ENCODE results near the gene BMP7.

The BMP7 gene

DNA sequence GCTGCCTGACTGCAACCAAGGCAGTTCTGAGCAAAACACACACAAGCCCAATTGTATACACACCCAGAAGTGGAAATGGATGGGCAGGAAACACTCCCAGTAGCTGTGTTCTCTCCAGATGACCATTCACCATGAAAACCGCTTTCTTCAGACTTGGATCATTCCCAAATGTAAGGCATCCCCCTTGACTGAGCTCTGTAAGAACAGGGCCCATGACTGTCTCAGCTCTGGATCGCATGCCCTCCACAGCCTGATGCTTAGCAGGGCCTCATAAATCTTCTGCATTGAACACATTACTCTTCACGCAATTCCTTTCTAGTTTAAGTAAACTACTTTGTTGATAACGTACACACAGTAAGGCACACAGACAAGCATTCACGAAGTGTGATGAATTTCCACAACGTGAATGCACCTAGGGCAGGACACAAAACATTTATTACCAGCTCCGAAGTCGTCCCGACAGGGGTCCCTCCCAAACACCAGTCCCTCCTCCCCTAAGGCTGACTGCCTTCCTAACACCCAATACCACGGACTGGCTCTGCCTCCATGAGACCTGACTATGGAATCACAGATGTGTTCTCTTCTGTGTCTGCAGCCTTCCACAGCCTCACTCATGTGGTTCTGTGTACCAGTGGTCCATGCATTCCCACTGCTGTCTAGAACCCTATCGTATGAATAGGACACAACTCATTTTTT is 31.7 kb downstream of the BMP7 start:
- H3K9me3 ChIP-seq (ENCODE audit: insufficient read depth, low read depth, low read length) = no peaks in the 10 kb centered on the region
- H3K36me3 ChIP-seq (ENCODE audit: insufficient read depth, low read length) = no peaks in the 10 kb centered on the region
- H3K9ac ChIP-seq (ENCODE audit: low read depth, low read length, poor library complexity, severe bottlenecking) = no peak overlapping the region
- no peaks in the 10 kb centered on the region for H3F3A ChIP-seq (ENCODE audit: low read depth)
- TF ChIP-seq, protein P1, sequence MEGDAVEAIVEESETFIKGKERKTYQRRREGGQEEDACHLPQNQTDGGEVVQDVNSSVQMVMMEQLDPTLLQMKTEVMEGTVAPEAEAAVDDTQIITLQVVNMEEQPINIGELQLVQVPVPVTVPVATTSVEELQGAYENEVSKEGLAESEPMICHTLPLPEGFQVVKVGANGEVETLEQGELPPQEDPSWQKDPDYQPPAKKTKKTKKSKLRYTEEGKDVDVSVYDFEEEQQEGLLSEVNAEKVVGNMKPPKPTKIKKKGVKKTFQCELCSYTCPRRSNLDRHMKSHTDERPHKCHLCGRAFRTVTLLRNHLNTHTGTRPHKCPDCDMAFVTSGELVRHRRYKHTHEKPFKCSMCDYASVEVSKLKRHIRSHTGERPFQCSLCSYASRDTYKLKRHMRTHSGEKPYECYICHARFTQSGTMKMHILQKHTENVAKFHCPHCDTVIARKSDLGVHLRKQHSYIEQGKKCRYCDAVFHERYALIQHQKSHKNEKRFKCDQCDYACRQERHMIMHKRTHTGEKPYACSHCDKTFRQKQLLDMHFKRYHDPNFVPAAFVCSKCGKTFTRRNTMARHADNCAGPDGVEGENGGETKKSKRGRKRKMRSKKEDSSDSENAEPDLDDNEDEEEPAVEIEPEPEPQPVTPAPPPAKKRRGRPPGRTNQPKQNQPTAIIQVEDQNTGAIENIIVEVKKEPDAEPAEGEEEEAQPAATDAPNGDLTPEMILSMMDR (conservative IDR thresholded peaks at IDR 0.05; ENCODE audit: low read length) = no peak
- TF ChIP-seq EZH2phosphoT487 (IDR thresholded peaks at IDR 0.05; ENCODE audit: borderline replicate concordance) = no peak
- no peaks in the 10 kb centered on the region for H3K27me3 ChIP-seq (ENCODE audit: insufficient read depth, low read length, poor library complexity, severe bottlenecking)
- H2AFZ ChIP-seq (ENCODE audit: low read length) = no peak overlapping the region
- H3K4me3 ChIP-seq (ENCODE audit: low read length, poor library complexity, severe bottlenecking) = no peak overlapping the region
- H3K9me2 ChIP-seq (replicated peaks; ENCODE audit: low read depth, low read length) = no peaks in the 10 kb centered on the region
- no peaks in the 10 kb centered on the region for H4K20me1 ChIP-seq (ENCODE audit: insufficient read depth, low read length, poor library complexity, severe bottlenecking)
- H3K4me2 ChIP-seq (ENCODE audit: low read depth, low read length, poor library complexity, severe bottlenecking) = no peak overlapping the region
- H3K4me1 ChIP-seq (ENCODE audit: insufficient read depth, low read length, poor library complexity, severe bottlenecking) = peaks cover 1% of the 10 kb centered on the region
- H3K79me2 ChIP-seq (ENCODE audit: insufficient read depth, low read length) = no peaks in the 10 kb centered on the region

DNA sequence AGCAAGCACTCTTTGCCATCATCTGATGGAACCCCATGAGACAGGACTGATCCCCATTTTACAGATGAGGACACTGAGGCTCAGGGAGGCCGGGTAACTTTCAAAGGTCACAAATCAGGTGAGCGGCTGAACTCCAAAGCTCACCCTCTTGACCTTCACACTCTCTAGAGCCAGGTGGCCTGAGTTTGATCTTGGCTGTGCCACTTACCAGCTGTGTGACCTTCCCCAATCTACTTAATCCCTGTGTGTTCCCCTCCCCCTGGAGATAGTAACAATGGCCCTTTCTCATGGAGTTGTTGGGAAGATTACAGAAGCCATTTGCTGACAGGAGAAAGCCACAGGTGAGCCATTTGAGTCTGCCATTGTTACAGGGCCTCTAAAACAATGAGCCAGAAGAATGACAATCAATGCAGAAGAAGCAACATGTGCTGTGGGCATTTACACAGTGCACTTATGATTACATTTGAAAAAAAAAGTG is 34.5 kb downstream of the BMP7 start:
- Histone ChIP-seq H3K36me3 (ENCODE audit: insufficient read depth, low read length) (no peaks in the 10 kb centered on the region), H3K79me2 (ENCODE audit: insufficient read depth, low read length) (no peaks in the 10 kb centered on the region), H3K27me3 (ENCODE audit: insufficient read depth, low read length, poor library complexity, severe bottlenecking) (no peaks in the 10 kb centered on the region), H3K9ac (ENCODE audit: low read depth, low read length, poor library complexity, severe bottlenecking) (no peak overlapping the region), H3K4me2 (ENCODE audit: low read depth, low read length, poor library complexity, severe bottlenecking) (no peak overlapping the region), H3K4me3 (ENCODE audit: low read length, poor library complexity, severe bottlenecking) (no peak overlapping the region), H3K4me1 (ENCODE audit: insufficient read depth, low read length, poor library complexity, severe bottlenecking) (peaks cover 6% of the 10 kb centered on the region), H4K20me1 (ENCODE audit: insufficient read depth, low read length, poor library complexity, severe bottlenecking) (no peaks in the 10 kb centered on the region), H3K9me2 (replicated peaks; ENCODE audit: low read depth, low read length) (no peaks in the 10 kb centered on the region), H3K9me3 (ENCODE audit: insufficient read depth, low read depth, low read length) (no peaks in the 10 kb centered on the region), H3F3A (ENCODE audit: low read depth) (no peaks in the 10 kb centered on the region), H2AFZ (ENCODE audit: low read length) (no peak overlapping the region)
- TF ChIP-seq, protein P1 (conservative IDR thresholded peaks at IDR 0.05; ENCODE audit: low read length) = no peak
- no peak for TF ChIP-seq EZH2phosphoT487 (IDR thresholded peaks at IDR 0.05; ENCODE audit: borderline replicate concordance)

DNA sequence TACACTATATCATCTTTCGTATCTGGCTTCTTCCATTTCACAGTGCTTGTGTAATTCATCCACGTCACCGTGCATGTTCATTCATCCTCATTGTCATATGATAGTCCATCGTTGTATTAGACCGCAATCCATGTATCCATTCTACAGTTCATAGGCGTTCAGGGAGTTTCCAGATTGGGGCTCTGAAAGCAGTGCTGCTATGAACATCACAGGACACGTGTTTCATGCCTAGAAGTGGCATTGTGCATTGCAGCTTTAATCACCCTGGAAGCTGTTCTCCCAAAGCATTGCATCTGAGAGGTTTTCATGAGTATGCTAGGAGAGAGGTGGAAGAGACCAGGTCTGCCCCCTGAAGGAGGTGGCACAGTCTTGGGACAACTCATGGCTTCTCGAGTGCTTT is 35.3 kb downstream of the BMP7 start:
- Histone ChIP-seq H3K36me3 (ENCODE audit: insufficient read depth, low read length) (no peaks in the 10 kb centered on the region), H4K20me1 (ENCODE audit: insufficient read depth, low read length, poor library complexity, severe bottlenecking) (no peaks in the 10 kb centered on the region), H3K4me3 (ENCODE audit: low read length, poor library complexity, severe bottlenecking) (no peak overlapping the region), H3K9me3 (ENCODE audit: insufficient read depth, low read depth, low read length) (no peaks in the 10 kb centered on the region), H3K9ac (ENCODE audit: low read depth, low read length, poor library complexity, severe bottlenecking) (no peak overlapping the region), H3K4me2 (ENCODE audit: low read depth, low read length, poor library complexity, severe bottlenecking) (no peak overlapping the region), H3K79me2 (ENCODE audit: insufficient read depth, low read length) (no peaks in the 10 kb centered on the region), H3K9me2 (replicated peaks; ENCODE audit: low read depth, low read length) (no peaks in the 10 kb centered on the region), H2AFZ (ENCODE audit: low read length) (no peak overlapping the region), H3K27me3 (ENCODE audit: insufficient read depth, low read length, poor library complexity, severe bottlenecking) (no peaks in the 10 kb centered on the region), H3K4me1 (ENCODE audit: insufficient read depth, low read length, poor library complexity, severe bottlenecking) (peaks cover 6% of the 10 kb centered on the region), H3F3A (ENCODE audit: low read depth) (no peaks in the 10 kb centered on the region)
- TF ChIP-seq, protein P1 (conservative IDR thresholded peaks at IDR 0.05; ENCODE audit: low read length) = no peak
- TF ChIP-seq EZH2phosphoT487 (IDR thresholded peaks at IDR 0.05; ENCODE audit: borderline replicate concordance) = no peak
